Activated T-cell treated with anti-CD3 and anti-CD28 coated beads, Interleukin-2, amount 50 U/mL, for 72 hours (primary cell): ENCODE measurements around the gene SRSF4. TPM values are rescaled to one million over a fixed set of nuclear protein-coding genes. Genes with fewer than 3 reads are reported as not detected.
A peak's percentile ranks its signal among the peaks of the same experiment; 100 is the strongest.
"Not testable (repeated sequence)": the region's sequence is repeated elsewhere in the genome, so short reads cannot be mapped to it uniquely, and the experiment has no call there.

ENCODE experiments used
- ATAC-seq, 2 donors: fragments of 150-1000 bp; cut with Tn5 transposase; replicated peaks in 1 of 2; 2 replicates each; pipeline ENCODE4 v1.10.0; 2021; ENCODE audit warnings: moderate library complexity in 2 of 2, mild to moderate bottlenecking in 1 of 2
- DNase-seq, 2 donors: peaks; one replicate each; pipeline ENCODE4 v3.0.0; 2021 to 2022; ENCODE audit warnings: mixed read lengths in 1 of 2
- H3K27ac Mint-ChIP-seq: one replicate; pipeline ENCODE4 v1.8.0; 2022; ENCODE audit warnings: mild to moderate bottlenecking, moderate library complexity, mixed read lengths
- H3K27me3 Mint-ChIP-seq: one replicate; pipeline ENCODE4 v1.8.0; 2022; ENCODE audit warnings: low read depth, mixed read lengths
- H3K36me3 Mint-ChIP-seq, 2 donors: one replicate each; pipeline ENCODE4 v1.8.0; 2022; ENCODE audit warnings: mixed read lengths in 2 of 2, mild to moderate bottlenecking in 1 of 2; ENCODE audit not compliant: insufficient read depth in 2 of 2
- H3K4me1 Mint-ChIP-seq: one replicate; pipeline ENCODE4 v1.8.0; 2022; ENCODE audit warnings: low read depth, mixed read lengths
- H3K4me3 Mint-ChIP-seq, 2 donors: one replicate each; pipeline ENCODE4 v1.8.0; 2022; ENCODE audit warnings: mild to moderate bottlenecking in 2 of 2, mixed read lengths in 2 of 2, moderate library complexity in 2 of 2
- H3K9me3 Mint-ChIP-seq, 2 donors: one replicate each; pipeline ENCODE4 v1.8.0; 2022; ENCODE audit warnings: mixed read lengths in 2 of 2
- total RNA-seq, 2 donors: library from RNA; stranded (reverse); gene quantifications; one replicate each; pipeline ENCODE4 v1.2.3, GENCODE V29; 2022

Gene SRSF4
- total RNA-seq = 100 to 1,000 TPM; 123 to 141 TPM

DNA sequence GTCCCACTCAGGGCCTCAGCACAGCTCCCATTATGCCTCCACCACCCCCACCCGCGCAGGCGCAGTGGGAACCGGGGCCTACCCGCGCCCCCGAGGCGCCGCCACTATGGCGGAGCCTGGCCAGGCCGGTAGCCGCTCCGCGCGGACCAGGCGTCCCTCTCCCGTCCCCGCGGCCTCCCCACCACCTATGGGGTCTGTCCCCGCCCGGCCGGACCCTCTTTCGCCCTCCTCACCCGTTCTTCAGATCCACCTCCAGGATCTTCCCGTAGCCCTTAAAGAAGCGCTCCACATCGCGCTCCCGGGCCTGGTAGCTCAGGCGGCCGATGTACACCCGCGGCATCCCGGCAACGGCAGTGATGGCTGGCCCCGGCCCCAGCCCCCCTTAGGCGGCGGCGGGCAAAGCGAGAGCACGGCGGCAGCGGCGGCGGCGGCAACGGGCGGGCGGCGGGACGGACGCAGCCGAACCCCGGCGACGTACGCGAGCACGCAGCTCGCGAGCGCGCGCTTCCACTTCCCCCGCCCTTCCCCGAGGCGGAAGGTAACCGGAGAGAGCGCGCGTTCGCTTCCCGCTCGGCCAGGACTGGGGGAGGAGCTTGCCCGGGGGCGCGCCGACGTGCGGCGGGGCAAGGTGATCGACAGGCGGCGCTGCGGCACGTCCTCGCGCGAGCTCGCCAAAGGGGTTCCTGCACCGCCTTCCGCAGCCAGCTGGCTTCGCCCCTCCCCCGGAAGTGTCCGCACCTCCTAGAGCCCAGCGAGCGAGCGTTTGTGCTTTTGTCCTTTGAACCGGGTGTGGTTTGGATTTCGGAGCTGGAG lies at the start of gene SRSF4:
TSS of gene SRSF4 (minus strand) at position 488 of the 813 bp plus-strand sequence. CDS start at position 340, 148 bp downstream.
- peak within 1 kb of the TSS; percentile 98 for H3K27ac Mint-ChIP-seq
- H3K36me3 Mint-ChIP-seq = peaks cover 13 to 35% of the 10 kb centered on the region in 2 donors
- no peaks in the 10 kb centered on the region for H3K9me3 Mint-ChIP-seq
- peaks cover 53% of the 10 kb centered on the region for H3K4me1 Mint-ChIP-seq
- no peaks in the 10 kb centered on the region for H3K27me3 Mint-ChIP-seq
- ATAC-seq (peak; percentile 90 to 91), DNase-seq (peak; percentile 99 to 100)
- peak within 1 kb of the TSS; percentile 91 to 99 for H3K4me3 Mint-ChIP-seq

DNA sequence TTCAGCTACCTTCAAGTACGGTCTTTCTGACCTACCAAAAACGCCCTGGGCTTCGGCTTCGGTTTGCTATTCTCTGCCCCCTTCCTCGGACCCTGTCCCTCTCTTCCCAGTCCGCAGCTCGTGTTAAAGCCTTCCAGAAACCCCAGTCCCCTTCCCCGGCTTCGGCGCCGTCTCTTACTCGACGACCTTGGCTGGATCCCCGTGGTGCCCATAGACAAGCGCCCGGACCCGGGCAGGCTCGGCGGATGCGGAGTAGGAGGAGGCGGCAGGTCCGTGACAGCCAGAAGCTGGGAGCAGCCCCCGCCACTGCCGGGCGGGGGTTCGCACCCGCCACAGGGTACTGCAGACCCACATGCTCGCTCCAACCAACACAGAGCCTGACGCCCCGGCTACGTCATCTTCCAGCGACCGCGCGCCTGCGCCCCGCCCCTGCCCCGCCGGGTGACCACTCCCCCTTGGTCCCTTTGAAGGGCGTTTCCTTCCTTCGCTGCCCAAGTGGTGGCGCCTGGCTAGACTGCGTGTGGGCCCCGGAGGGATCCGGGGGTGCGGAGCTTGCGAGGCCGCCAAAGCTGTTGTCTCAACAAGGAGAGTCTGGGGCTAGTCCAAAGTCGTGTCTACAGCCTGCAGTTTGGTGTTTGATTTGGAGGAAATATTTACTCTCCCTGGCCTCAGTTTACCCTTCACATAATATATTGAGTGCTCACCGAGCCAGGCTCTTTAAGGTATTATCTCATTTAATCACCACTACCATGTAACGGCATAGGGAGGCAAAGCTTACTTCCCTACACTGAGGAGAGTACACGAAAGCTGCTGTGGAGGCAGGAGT lies 49.1 kb upstream of the SRSF4 start, which contains the start of gene MECR:
TSS of gene MECR (minus strand) at position 382 of the 826 bp plus-strand sequence. CDS start at position 354, 28 bp downstream.
- DNase-seq (peak; percentile 96 to 98), ATAC-seq (peak; percentile 100)
- peak within 1 kb of the TSS; percentile 93 for H3K4me3 Mint-ChIP-seq
- peaks cover 8% of the 10 kb centered on the region for H3K27me3 Mint-ChIP-seq
- no peaks in the 10 kb centered on the region for H3K9me3 Mint-ChIP-seq
- no peaks in the 10 kb centered on the region for H3K36me3 Mint-ChIP-seq
- H3K4me1 Mint-ChIP-seq = peaks cover 23% of the 10 kb centered on the region
- peak within 1 kb of the TSS; percentile 88 for H3K27ac Mint-ChIP-seq

DNA sequence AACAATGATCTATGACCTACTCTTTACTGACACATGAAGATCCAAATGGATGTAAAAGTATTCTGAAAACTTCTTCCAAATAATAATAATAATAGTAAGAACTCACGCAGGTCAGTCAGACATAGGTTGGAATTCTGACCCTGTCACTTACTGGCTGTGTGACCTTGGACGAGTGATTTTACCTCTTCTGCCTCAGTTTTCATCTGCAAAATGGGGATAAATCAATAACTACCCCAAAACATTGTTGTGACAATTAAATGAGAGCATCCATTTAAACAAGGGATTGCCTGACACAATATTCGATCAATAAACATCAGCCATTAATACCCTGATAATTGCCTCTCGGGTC lies 48.5 kb upstream of the SRSF4 start:
- Mint-ChIP-seq H3K27me3 (peaks cover 8% of the 10 kb centered on the region), H3K36me3 (no peaks in the 10 kb centered on the region), H3K9me3 (no peaks in the 10 kb centered on the region), H3K4me3 (peak overlapping the region; percentile 93), H3K27ac (peak overlapping the region; percentile 88), H3K4me1 (peaks cover 23% of the 10 kb centered on the region)
- no peak for ATAC-seq
- no peak for DNase-seq

DNA sequence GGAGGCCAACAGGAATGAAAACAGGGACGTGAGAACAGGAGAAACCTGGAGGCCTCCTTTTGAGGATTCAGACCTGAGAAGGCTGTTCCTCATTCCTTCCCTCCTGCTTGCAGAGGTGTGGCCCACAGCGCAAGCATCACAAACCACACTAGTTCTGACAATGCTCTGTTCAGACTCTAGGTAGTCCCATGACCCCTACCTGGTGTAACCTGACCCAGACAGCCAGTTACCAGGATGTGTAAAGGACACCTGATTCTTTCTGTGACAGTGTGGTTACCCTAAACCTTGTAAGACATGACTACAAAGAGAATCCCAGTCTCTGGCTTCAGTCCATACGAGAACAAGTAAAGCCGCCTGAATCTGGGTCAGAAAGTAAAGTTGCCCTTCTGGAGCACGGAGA lies 45.8 kb upstream of the SRSF4 start:
- H3K27me3 Mint-ChIP-seq = no peaks in the 10 kb centered on the region
- H3K4me3 Mint-ChIP-seq = no peak overlapping the region
- H3K36me3 Mint-ChIP-seq = peaks cover 0 to 3% of the 10 kb centered on the region in 2 donors
- no peaks in the 10 kb centered on the region for H3K9me3 Mint-ChIP-seq
- peaks cover 23% of the 10 kb centered on the region for H3K4me1 Mint-ChIP-seq
- no peak overlapping the region for H3K27ac Mint-ChIP-seq
- DNase-seq (no peak), ATAC-seq (no peak)

DNA sequence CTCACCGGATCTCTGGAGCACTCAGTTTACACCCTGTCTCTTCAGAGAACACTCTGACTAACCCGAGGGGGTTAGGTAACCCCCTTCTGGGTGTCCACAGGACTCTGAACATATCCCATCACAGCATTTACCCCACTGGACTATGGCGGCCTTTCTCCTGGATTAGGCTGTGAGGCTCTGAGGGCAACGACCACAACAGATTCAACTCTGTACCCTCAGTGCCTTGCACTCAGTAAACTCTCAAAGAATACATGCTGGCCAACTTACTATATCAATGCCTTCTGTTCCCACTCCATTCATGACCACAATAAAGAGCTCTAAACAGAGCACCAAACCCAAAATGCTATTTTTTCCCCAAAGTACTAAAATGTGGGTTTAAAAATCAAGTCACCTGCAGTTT lies 43.7 kb upstream of the SRSF4 start:
- Mint-ChIP-seq H3K9me3 (no peaks in the 10 kb centered on the region), H3K27me3 (no peaks in the 10 kb centered on the region), H3K4me1 (peaks cover 10% of the 10 kb centered on the region), H3K4me3 (no peak overlapping the region), H3K36me3 (peaks cover 0 to 3% of the 10 kb centered on the region in 2 donors), H3K27ac (no peak overlapping the region)
- DNase-seq (no peak), ATAC-seq (no peak)

DNA sequence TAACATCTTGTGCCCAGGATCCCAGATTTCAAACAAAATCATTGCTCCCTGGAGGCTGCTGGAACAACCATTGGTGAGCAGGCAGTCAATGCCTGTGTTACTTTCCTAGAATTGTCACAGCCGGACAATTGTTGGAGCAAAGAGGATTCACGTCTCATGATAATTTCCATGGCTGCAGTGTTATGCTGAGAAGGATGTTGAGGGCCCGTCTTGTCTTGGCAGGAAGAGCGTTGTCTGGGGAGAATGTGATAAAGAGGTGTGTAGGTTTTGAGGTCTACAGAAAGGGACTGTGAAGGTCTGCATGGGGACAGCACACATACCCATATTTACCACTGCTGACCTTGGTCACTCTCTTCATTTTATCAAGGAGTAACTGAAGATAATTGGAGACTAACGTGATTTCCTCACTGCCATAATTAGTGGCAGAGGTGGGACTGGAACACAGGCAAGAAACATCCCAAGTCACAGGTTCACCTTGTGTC lies 42.7 kb upstream of the SRSF4 start:
- no peaks in the 10 kb centered on the region for H3K27me3 Mint-ChIP-seq
- H3K4me1 Mint-ChIP-seq = peaks cover under 1% of the 10 kb centered on the region
- DNase-seq = no peak
- H3K4me3 Mint-ChIP-seq = no peak overlapping the region
- no peak overlapping the region for H3K27ac Mint-ChIP-seq
- no peak for ATAC-seq
- peaks cover 0 to 3% of the 10 kb centered on the region in 2 donors for H3K36me3 Mint-ChIP-seq
- no peaks in the 10 kb centered on the region for H3K9me3 Mint-ChIP-seq

DNA sequence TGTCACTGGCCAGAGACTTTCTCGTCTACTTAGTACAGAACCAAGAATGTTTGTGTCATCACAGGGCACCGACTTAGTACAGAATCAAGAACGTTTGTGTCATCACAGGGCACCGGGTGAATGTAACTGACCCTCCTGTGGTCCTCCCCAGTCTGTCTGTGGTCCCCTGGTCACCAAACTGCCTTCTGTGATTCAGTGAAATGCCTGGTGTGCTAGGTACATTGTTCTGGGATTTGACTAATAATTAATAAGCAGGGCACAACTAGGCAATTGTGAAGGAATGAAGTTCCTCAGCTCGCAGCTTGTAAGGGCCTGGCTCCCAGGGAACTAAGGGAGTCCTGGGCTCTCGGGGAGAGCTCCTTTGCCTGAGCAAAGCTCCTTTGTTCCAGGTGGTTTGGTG lies 41.8 kb upstream of the SRSF4 start:
- Mint-ChIP-seq H3K27me3 (no peaks in the 10 kb centered on the region), H3K4me3 (no peak overlapping the region), H3K36me3 (peaks cover 0 to 3% of the 10 kb centered on the region in 2 donors), H3K4me1 (no peaks in the 10 kb centered on the region), H3K27ac (no peak overlapping the region), H3K9me3 (no peaks in the 10 kb centered on the region)
- DNase-seq = no peak
- ATAC-seq = no peak

DNA sequence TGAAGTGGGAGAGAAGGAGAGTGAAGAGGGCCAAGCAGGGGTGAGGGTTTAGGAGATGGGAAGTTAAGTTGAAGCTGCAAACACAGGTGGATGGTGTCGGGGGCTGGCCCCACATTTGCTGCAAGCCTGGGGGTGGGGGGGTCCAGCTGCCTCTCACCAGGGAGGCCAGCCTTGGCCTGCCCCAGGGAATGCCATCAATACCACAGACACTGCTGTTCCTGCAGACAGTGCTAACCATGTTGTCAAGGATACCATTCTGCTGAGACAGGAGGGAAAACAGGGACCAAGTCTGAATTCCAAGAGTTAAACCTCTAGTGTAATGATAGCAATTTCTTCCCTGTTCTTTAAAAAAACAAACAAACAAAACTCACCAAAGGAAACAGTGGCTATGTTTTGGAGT lies 41.0 kb upstream of the SRSF4 start:
- H3K36me3 Mint-ChIP-seq = peaks cover 0 to 3% of the 10 kb centered on the region in 2 donors
- no peaks in the 10 kb centered on the region for H3K27me3 Mint-ChIP-seq
- no peak for DNase-seq
- ATAC-seq = no peak
- H3K9me3 Mint-ChIP-seq = no peaks in the 10 kb centered on the region
- no peak overlapping the region for H3K27ac Mint-ChIP-seq
- H3K4me1 Mint-ChIP-seq = no peaks in the 10 kb centered on the region
- no peak overlapping the region for H3K4me3 Mint-ChIP-seq

DNA sequence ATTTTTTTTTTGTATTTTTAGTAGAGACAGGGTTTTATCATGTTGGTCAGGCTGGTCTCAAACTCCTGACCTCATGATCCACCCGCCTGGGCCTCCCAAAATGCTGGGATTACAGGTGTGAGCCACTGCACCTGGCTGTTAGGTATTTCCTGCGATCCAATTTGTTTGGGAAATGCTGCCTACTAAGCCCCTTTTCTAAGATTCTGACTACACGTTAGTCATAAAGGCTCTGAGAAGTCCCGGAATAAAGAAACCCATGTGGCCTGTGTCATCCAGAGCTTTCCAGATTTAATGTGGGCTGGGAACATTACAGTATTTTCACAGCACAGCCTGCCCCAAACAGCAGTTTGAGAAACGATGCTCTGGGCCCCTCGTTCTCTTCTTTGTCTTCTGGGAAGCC lies 40.6 kb upstream of the SRSF4 start:
- not testable (repeated sequence) for H3K27me3 Mint-ChIP-seq, H3K27ac Mint-ChIP-seq, ATAC-seq

DNA sequence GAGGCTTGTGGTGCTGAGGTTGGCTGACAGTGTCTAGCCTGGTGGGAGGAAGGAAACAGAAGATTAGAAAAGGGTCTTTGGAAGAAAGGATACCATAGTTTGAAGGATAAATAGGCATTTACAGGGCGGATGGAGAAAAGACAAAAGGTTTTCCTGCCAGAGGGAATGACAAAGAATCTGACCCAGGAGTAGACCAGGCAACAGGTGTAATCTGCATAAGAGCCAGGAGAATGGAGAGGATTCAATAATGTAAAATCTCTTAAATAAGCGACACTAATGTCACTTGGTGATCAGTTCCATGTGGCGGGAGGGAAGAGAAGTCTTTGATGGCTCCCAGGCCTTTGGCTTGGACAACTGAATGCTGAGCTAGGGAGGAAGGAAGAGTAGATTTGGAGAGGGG lies 39.6 kb upstream of the SRSF4 start:
- no peak for DNase-seq
- no peaks in the 10 kb centered on the region for H3K27me3 Mint-ChIP-seq
- no peak for ATAC-seq
- H3K36me3 Mint-ChIP-seq = peaks cover 0 to 3% of the 10 kb centered on the region in 2 donors
- no peaks in the 10 kb centered on the region for H3K4me1 Mint-ChIP-seq
- H3K9me3 Mint-ChIP-seq = no peaks in the 10 kb centered on the region
- H3K4me3 Mint-ChIP-seq = no peak overlapping the region
- H3K27ac Mint-ChIP-seq = no peak overlapping the region

More for the DNA sequence above, 40.6 kb upstream of the SRSF4 start:
- not testable (repeated sequence) for H3K36me3 Mint-ChIP-seq, DNase-seq, H3K9me3 Mint-ChIP-seq, H3K4me3 Mint-ChIP-seq, H3K4me1 Mint-ChIP-seq

DNA sequence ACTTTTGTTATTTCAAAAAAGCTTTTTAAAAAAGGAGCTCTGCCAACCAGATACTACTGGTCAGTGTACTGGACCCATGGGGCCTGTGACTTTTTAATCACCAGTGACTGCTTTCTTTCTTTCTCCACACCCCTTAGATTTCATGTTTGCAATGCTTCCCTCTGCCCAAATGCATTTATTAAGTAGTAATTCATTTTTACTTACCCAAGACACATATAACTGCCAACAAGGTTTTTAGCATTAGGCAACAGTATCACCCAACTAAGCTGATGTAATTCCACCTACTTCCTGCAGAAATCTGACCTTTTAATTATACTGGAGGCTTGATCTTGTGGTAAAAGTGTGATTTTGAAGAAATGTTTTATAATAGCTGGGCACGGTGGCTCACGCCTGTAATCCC lies 36.5 kb upstream of the SRSF4 start:
- peaks cover 1 to 2% of the 10 kb centered on the region in 2 donors for H3K36me3 Mint-ChIP-seq
- no peak for ATAC-seq
- no peaks in the 10 kb centered on the region for H3K4me1 Mint-ChIP-seq
- no peak overlapping the region for H3K4me3 Mint-ChIP-seq
- H3K27me3 Mint-ChIP-seq = no peaks in the 10 kb centered on the region
- no peak overlapping the region for H3K27ac Mint-ChIP-seq
- no peak for DNase-seq
- H3K9me3 Mint-ChIP-seq = no peaks in the 10 kb centered on the region

DNA sequence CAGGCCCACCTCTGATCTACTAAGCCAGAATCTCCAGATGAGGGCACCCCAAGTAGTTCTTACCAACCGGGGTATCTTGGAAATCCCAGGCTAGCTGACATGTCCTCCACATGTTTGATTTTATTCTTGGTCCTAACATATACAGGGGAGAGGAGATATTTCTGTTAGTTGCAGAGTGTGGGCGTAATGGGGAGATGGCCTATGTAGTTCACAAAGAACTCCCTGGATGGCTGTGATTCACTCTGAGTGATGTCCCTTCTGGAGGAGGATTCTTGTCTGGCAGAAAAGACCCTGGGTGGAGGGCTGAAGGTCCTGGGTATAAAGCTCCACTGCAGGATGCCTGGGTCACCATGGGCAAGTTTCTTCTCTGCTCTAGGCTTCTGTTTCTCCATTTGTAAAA lies 35.9 kb upstream of the SRSF4 start:
- no peak for ATAC-seq
- H3K27ac Mint-ChIP-seq = no peak overlapping the region
- no peaks in the 10 kb centered on the region for H3K4me1 Mint-ChIP-seq
- H3K27me3 Mint-ChIP-seq = no peaks in the 10 kb centered on the region
- no peaks in the 10 kb centered on the region for H3K9me3 Mint-ChIP-seq
- H3K4me3 Mint-ChIP-seq = no peak overlapping the region
- no peak for DNase-seq
- peaks cover 1 to 5% of the 10 kb centered on the region in 2 donors for H3K36me3 Mint-ChIP-seq

DNA sequence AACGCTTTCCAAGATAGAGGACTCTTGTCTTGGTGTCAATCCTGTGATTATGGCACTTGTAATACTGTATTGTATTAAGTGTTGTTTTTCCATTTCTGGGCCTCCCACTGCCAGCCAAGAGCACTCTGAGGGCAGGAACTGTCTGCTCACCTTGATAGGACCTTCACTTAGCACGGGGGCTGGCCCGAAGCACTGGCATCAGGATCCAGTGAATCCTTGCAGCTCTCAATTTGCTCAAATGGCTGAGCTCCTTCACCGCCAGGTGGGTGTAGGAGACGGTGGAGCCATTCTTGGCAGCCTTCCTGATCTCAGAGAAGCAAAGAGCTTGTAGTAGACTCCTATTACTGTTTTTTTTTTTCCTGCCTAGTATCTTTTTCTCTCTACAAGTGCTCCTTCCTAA lies 31.4 kb upstream of the SRSF4 start:
- H3K27ac Mint-ChIP-seq = no peak overlapping the region
- ATAC-seq (no peak), DNase-seq (no peak)
- H3K4me3 Mint-ChIP-seq = no peak overlapping the region
- H3K36me3 Mint-ChIP-seq = peaks cover 3 to 7% of the 10 kb centered on the region in 2 donors
- no peaks in the 10 kb centered on the region for H3K27me3 Mint-ChIP-seq
- no peaks in the 10 kb centered on the region for H3K9me3 Mint-ChIP-seq
- no peaks in the 10 kb centered on the region for H3K4me1 Mint-ChIP-seq
